Esophagus squamous epithelium (tissue), 5 donors: ENCODE results near the gene GPC3. TPM values are rescaled to one million over a fixed set of nuclear protein-coding genes. Genes with fewer than 3 reads are reported as not detected.

Experiments
- DNase-seq: peaks from one replicate; lab custom pipeline; 2025; lab: John Stamatoyannopoulos, UW
- H3K27ac ChIP-seq, 4 donors: fragments of 200-600 bp; sonication (generic); one replicate each; pipeline ENCODE4 v1.5.1; 2016 to 2019; ENCODE audit warnings: mild to moderate bottlenecking in 1 of 4
- H3K27me3 ChIP-seq, 4 donors: fragments of 200-600 bp; sonication (generic); 1 replicate in 3 of 4; 2 replicates in 1 of 4; pipeline versions ENCODE4 v1.5.1 to v1.6.0; 2017 to 2021; ENCODE audit warnings: antibody characterized with exemption in 1 of 4
- H3K36me3 ChIP-seq, 3 donors: fragments of 200-600 bp; sonication (generic); one replicate each; pipeline ENCODE4 v1.5.1; 2016 to 2019
- H3K4me1 ChIP-seq, 3 donors: fragments of 200-600 bp; sonication (generic); one replicate each; pipeline ENCODE4 v1.5.1; 2017 to 2019
- H3K4me3 ChIP-seq, 4 donors: fragments of 200-600 bp; sonication (generic); 1 replicate in 3 of 4; 2 replicates in 1 of 4; pipeline ENCODE4 v1.5.1; 2016 to 2019; ENCODE audit warnings: mild to moderate bottlenecking in 2 of 4, moderate library complexity in 1 of 4
- H3K9me3 ChIP-seq, 3 donors: fragments of 200-600 bp; sonication (generic); one replicate each; pipeline ENCODE4 v1.5.1; 2016 to 2019
- CTCF ChIP-seq, 6 experiments: fragments of 450-650 bp in 4 of 6; fragments of 200-600 bp in 2 of 6; sonication (generic) in 2 of 6; IDR thresholded peaks; one replicate each; pipeline ENCODE4 v1.5.1; 2016 to 2019; ENCODE audit warnings: antibody characterized with exemption in 6 of 6, mild to moderate bottlenecking in 4 of 6, moderate library complexity in 4 of 6
- POLR2A ChIP-seq, 4 donors: fragments of 450-650 bp; IDR thresholded peaks; one replicate each; pipeline ENCODE4 v1.6.1; 2017; ENCODE audit warnings: antibody characterized with exemption in 4 of 4, mild to moderate bottlenecking in 4 of 4, moderate library complexity in 3 of 4
- WGBS, 2 donors: methylation state at CpG; one replicate each; pipeline ENCODE4 v1.1.5; 2018; 5-methylcytosine and 5-hydroxymethylcytosine counted together
- intact Hi-C: fragments of 100-400 bp; cut with DNase I; formaldehyde crosslinking; loops from one replicate; pipeline ENCODE4 v1.15.0; 2022
- total RNA-seq, 4 donors: library from RNA; depleted of rRNA; stranded (reverse); fragments of >200 nt; gene quantifications; one replicate each; pipeline ENCODE4 v1.1.0, GENCODE V29; 2016
- donor health status: DM: yes; HTN: yes; CAD: no.

GPC3 gene
- total RNA-seq, 4 donors from 2014 or later = 0.44 to 2.8 (median 1.7) TPM; not detected in 1

GRCh38 chrX:133749951-133750350 is 235.4 kb downstream of the GPC3 start:
- H3K4me3 ChIP-seq = no peak overlapping the region
- no peaks in the 10 kb centered on the region for H3K36me3 ChIP-seq
- no peak overlapping the region for H3K27ac ChIP-seq
- H3K27me3 ChIP-seq = no peaks in the 10 kb centered on the region
- no peaks in the 10 kb centered on the region for H3K4me1 ChIP-seq
- TF ChIP-seq CTCF (IDR thresholded peaks at IDR 0.05) = no peak
- no peak for DNase-seq
- WGBS, 2 donors = 44% methylated on average over 3 of the region's 4 CpGs; no CpG with 5 or more reads in 1 of the 2 donors
- H3K9me3 ChIP-seq = no peaks in the 10 kb centered on the region
- intact Hi-C loops = no loop called here

GRCh38 chrX:133749370-133749769 is 236.0 kb downstream of the GPC3 start:
- Histone ChIP-seq H3K27ac (no peak overlapping the region), H3K4me1 (no peaks in the 10 kb centered on the region), H3K9me3 (no peaks in the 10 kb centered on the region), H3K27me3 (no peaks in the 10 kb centered on the region), H3K4me3 (no peak overlapping the region), H3K36me3 (no peaks in the 10 kb centered on the region)
- TF ChIP-seq POLR2A (IDR thresholded peaks at IDR 0.05) (no peak), CTCF (IDR thresholded peaks at IDR 0.05) (no peak)
- WGBS, 2 donors = 39 to 67% methylated on average over 2 to 4 of the region's 4 CpGs
- DNase-seq = no peak
- intact Hi-C loops = no loop called here

GRCh38 chrX:133747196-133747595 is 238.2 kb downstream of the GPC3 start:
- H3K36me3 ChIP-seq = no peaks in the 10 kb centered on the region
- no peaks in the 10 kb centered on the region for H3K9me3 ChIP-seq
- H3K27ac ChIP-seq = no peak overlapping the region
- no peak for DNase-seq
- intact Hi-C loops = no loop called here
- H3K4me3 ChIP-seq = no peak overlapping the region
- TF ChIP-seq POLR2A (IDR thresholded peaks at IDR 0.05) = no peak
- no peak for TF ChIP-seq CTCF (IDR thresholded peaks at IDR 0.05)
- 76 to 90% methylated on average over 2 of the region's 2 CpGs for WGBS, 2 donors
- no peaks in the 10 kb centered on the region for H3K4me1 ChIP-seq
- H3K27me3 ChIP-seq = no peaks in the 10 kb centered on the region

GRCh38 chrX:133746593-133746992 is 238.8 kb downstream of the GPC3 start:
- Histone ChIP-seq H3K27ac (no peak overlapping the region), H3K36me3 (no peaks in the 10 kb centered on the region), H3K4me3 (no peak overlapping the region), H3K4me1 (no peaks in the 10 kb centered on the region), H3K9me3 (no peaks in the 10 kb centered on the region), H3K27me3 (no peaks in the 10 kb centered on the region)
- no peak for DNase-seq
- intact Hi-C loops = no loop called here
- no peak for TF ChIP-seq POLR2A (IDR thresholded peaks at IDR 0.05)
- TF ChIP-seq CTCF (IDR thresholded peaks at IDR 0.05) = no peak
- 25 to 60% methylated on average over 1 of the region's 1 CpG for WGBS, 2 donors

- no peak for TF ChIP-seq POLR2A (IDR thresholded peaks at IDR 0.05)
- TF ChIP-seq CTCF (IDR thresholded peaks at IDR 0.05) = no peak
- no peak overlapping the region for H3K27ac ChIP-seq
- H3K4me3 ChIP-seq = no peak overlapping the region
- DNase-seq = no peak
- H3K4me1 ChIP-seq = no peaks in the 10 kb centered on the region
- H3K36me3 ChIP-seq = no peaks in the 10 kb centered on the region
- no peaks in the 10 kb centered on the region for H3K27me3 ChIP-seq
- H3K9me3 ChIP-seq = no peaks in the 10 kb centered on the region
- intact Hi-C loops = no loop called here
Observed at GRCh38 chrX:133745349-133745748, 240.0 kb downstream of the GPC3 start.
